Hematopoietic multipotent progenitor cell treated with erythropoietin and hydrocortisone succinate and interleukin-3 and kit ligand, for 4 days (in vitro differentiated cells): ENCODE data around the gene BOD1L1.

Experiments
- DNase-seq: peaks from one replicate; pipeline ENCODE4 v3.0.0-alpha.2; 2015

BOD1L1 gene

DNA sequence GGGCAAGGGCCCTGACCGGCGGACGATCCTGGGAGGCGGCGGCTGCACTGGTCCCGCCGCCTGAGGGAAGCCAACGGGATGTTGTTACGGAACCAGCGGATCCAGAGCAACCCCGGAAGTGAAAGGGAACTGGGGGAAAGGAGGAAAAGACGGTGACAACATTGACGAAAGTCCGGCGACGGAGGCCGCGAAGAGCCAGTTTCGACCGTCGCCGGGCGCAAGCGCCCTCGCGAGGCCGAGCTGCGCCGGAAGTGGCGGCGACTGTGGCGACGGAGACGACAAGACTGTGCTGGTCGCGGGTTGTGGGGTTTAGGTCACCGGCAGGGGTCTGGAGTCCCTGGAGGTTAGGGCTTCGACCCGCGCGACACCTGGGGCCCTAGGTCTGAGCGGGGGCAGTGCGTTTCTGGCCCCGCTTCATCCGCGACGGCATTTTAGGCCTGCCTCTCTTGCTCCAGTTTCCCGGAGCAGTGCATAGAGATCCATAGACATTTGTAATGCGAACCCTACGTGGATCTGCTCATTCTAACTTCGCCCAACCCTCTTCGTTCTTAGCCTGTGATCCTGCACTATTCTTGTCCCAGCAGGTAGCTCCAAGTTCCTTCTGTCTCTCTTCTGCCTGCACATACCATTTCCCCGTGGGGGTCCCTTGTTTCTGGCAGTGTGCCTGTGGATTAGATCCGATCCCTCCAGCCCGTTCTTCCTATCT lies at the start of gene BOD1L1:
Gene BOD1L1, minus strand, starts transcription at position 120 of the 706 bp plus-strand sequence. CDS start 138 bp downstream, outside the sequence.
- DNase-seq = peak; percentile 96

DNA sequence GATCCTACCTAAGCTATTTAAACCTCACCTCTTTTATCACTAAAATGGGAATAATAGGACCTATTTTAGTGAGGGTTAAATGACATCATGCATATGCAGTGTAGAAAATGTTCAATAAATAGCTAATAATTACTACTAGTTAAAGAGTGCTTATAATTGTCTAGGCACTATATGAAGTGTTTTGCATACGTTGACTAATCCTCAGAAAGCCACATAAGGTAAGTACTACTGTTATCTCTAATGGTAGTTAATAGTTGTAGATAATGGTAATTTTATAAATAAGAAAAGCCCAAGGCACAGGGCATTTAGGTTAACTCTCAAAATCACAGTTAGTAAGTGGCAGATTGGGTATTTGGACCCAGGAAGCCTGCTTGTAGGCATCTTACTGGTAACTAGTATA lies 47.4 kb upstream of the BOD1L1 start:
- no peak for DNase-seq

DNA sequence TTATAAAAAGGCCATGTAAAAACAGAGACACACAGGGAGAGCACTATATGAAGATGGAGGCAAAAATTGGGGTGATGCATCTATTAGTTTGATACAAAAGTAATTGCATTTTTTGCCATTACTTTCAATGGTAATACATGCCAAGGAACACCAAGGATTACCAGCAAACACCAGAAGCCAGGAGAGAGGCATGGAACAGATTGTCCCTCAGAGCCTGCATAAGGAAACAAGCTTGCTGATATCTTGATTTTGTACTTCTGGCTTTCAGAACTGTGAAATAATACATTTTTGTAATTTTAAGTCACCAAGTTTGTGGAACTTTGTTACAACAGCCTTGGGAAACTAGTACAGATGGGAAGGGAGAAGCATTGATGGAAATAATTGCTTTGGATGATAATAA lies 45.6 kb upstream of the BOD1L1 start:
- DNase-seq = no peak

DNA sequence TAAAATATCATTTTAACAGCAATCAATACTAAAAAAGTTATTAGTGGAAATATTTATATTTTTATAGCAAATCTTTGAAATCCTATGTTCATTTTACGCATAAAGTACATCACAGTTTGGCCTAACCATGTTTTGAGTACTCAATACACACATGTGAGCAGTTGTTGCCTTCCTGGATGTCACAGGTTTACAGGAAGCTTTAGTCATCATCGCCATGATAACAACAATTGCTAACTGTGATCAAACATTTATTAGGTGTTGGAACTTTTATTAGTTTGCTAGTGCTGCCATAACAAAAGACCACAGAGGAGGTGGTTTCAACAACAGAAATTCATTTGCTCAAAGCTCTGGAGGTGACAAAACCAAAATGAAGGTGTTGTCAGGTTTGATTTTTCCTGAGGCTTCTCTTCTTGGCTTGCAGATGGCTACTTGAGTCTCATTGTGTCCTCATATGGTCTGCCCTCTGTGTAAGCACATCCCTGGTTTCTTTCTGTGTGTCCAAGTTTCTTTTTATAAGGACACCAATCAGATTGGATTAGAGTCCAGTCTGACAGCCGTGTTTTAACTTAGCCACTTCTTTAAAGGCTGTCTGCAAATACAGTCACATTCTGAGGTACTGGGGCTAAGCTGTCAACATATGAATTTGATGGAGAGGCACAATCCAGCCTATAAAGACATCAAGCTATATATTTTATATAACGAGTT lies 43.1 kb upstream of the BOD1L1 start:
- DNase-seq = no peak

DNA sequence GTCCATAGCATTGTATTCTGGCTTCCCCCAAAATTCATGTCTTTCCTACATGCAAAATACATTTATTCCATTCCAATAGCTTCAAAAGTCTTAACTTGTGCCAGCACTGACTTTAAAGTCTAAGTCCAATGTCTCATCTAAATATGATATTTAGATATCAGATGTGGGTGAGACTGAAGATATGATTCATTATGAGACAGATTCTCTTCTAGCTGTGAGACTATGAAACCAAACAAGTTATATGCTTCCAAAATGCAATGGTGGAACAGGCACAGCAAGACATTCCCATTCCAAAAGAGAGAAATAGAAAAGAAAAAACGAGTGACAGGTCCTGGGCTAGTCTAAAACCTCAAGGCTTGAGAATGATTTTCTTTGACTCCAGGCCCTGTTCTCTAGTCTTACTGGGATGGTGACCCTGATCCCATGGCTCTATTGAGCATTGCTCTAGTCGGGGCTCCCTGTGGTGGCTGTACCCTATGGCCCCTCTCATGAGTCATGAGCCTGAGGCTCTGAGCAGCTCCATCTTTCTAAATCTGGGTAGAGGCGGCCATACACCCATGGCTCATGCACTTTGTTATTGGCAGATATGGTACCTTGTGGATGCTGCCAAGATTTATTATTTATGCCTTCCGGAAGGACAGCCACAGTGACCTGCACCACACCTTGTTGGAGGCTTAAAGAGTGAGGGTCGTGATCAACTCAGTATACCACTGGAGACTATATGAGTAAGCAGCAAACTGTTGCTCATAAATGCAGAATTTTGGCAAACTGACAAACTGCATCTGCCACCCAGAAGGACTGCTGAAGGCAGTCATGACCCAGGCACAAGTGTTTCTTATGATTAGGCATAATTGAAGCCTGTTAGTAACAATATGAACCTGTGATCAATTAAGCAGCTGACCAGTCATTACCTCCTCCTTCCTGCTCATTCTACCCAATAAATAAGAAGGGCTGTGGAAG lies 38.5 kb upstream of the BOD1L1 start:
- DNase-seq = no peak

DNA sequence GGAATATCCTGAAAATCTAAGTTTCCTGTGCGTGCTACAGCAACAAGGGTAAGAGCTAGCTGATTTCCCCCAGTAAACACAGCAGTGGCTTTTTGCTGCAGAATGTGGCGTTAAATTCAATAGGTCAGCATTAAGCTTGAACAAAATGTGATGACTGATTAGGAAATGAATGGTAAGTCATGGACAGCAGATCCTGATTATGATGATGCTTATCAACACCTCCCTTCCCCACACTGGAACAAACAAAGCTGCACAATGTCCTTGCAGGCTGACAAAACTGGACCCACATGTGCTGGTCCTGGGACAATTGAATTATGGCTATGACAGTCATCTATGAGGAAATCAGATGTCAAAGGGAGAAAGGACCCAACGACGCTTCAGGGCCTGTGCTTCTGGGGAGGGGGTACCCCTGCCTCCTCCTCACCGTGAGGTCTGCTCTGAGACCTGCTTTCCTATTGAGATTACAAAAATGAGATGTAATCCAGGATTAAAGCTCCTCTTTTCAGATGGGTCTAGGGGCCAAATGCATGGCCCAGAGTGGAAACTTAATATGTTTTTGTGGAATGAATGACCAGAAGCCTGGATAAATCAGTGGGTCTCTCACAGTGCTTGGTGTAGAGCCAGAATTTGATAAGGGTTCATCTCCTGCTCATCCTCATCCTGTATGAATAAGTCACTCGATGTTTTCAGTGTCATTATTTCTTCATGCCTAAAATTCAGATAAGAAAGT lies 32.0 kb upstream of the BOD1L1 start:
- DNase-seq = no peak

DNA sequence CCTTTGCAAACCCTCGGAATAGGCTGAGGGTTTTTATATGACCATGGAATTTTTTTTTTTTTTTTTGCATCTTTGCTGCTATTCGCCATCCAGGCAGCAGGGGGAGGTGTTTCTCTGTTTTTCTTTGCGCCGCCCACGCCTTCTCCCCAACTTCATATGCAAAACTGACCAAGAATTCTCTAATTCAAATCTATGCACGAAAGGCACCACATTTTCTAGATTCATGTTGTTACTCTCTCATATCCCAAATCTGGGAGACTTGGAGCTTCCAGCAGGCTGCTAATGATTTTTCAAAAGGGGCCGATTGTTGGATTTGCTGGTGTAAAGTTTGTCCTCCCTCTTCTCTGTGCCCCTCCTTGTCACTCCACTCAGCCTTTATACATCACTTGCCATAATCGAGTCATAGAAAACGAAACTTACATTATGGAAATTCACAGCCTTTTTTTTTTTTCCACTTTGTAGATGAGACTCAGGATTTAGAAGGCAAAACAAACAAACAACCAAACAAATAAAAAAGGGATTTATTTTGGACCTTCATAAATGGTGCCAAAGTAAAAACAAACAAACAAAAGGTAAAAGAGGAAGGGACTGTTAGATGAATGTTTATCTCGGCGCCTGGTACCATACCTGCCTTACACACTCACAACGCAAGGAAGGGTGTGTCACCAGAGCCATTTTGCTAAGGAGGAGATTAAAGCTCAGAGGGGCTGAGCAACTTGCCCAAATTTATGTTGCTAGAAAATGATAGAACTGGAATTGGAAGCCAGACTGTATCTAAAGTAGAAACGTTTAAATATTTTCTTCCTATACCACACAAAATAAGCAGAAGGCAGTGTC lies 29.3 kb upstream of the BOD1L1 start:
- DNase-seq = peak; percentile 81

DNA sequence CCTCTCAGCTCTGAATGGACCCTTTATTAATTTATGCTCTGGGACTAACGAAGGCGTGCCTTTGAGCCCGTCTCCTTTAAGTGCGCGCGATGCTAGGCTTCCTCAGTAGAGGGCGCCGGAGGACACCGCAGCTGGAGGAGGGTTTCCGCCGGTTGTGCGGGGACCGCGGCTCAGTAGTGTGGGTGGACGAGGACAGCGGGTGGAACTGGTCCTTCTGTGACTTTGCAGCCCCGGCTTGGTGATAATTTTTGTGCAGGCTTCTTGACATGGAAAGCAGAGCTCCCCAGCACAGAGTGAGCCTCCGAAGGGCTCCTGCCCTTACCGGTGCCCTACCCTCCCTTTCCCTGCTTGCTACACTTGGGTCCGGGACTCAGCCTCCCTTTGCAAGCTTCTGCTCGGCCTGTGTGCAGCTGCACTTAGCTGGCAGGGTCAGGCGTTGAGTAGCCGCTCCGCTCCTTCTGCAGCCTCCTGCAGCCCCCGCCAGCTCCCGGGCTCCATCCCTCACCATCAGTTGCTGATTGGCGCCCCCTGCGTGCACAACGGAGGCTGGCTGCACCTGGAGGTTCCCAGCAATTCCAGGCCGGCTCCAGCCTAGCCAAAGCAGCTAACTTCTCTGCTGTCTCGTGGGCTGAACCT lies 26.8 kb upstream of the BOD1L1 start:
- DNase-seq = peak; percentile 89

DNA sequence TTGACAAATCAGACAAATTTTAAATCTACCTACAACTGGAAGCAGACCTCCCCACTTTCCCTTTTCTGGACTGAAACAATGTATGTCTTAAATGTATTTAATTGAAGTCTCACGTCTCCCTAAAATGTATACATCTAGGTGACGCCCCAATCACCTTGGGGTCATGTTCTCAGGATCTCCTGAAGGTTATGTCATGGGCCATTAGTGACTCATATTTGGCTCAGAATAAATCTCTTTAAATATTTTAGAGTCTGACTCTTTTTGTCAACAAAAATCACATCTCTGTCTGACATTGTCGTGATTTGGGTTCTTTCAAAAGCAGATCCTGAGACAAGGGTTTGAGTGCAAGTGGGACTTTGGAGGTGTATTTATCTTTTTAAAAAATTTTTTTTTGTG lies 26.2 kb upstream of the BOD1L1 start:
- no peak for DNase-seq

DNA sequence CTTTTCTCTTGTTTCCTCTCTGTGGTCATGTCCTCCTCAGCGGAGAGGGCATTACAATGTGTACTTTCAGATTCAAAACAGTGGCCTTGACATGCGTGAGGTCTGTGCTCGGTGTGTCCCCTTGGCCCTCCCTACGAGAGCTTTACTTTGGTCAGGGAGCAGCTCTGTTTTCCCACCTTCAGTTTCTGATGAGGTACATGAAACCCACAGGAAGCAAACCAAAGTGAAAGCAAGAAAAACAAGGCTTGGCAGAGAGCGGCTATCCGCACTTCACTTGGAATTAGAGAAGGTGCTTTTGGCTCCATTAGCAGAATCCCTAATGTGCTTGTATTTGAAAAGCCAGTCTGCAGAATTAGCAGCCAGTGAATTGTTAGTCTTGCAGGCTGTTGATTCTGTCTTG lies 19.5 kb upstream of the BOD1L1 start:
- DNase-seq = no peak

DNA sequence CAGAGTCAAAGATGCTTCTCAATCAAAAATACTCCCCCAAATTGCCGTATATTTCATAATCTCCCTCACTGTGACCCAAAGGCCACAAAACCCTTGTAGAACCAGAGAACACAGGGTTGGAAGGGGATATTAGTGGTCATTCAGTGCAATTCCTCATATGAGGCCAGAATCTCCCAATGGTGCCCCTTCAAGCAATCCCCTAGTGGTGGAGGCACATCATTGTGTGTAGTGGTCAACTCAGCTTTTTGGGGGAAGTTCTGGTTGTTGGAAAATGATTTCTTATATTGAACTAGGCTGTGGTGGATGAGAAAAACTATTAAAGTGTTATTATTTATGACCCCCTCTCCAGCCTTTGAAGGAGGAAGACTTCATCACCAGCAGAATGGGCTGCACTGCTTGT lies 17.6 kb upstream of the BOD1L1 start:
- no peak for DNase-seq

DNA sequence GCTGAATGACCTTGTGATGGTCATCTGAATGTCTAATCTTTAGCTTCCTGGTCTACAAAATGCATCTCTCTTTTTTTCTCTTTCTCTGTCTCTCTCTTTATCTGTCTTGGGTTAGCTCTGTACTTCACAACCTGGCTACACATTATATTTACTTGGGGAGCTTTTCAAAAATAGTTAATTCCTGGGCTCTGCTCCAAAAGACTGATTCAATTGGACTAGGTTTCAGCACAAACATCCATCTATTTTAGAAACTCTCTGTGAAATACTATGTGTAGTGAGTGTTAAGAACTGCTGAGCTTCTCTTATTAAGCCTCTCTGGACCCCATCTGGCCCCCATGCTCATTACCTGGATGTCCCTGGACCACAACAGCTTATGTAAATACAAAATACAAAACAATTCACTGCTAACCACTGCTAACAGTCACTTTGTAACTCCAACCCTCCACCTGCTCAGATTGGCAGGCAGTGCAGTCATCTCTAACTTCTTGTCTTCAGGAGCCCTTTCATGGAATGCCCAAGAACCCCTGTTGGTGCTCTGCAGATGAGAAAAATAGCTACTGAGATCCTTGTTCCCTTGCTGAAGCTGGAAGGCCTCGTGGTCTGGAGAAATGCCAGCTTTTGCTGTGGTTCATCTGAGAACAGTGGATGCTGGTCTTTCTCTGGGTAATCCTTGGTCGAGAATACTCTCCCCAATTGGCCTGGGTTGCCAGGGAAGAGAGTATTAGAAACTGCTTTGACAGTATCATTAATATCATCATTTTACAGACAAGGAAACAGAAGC lies 14.8 kb upstream of the BOD1L1 start:
- peak; percentile 23 for DNase-seq

DNA sequence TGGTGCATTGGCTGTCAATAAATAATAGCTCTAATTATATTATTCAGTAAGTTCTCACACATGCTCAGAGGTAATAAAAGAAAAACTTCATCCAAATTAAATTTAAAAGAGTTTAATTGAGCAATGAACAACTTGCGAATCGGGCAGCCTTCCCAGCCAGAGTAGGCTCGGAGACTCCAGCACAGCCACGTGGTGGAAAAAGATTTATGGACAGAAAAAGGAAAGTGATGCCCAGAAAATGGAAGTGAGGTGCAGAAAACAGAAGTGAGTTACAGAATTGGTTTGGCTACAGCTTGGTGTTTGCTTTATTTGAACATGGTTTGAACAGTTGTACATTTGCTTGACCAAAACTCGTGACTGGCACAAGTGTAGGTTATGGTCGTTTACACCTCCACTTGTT lies 13.6 kb upstream of the BOD1L1 start:
- DNase-seq = no peak

DNA sequence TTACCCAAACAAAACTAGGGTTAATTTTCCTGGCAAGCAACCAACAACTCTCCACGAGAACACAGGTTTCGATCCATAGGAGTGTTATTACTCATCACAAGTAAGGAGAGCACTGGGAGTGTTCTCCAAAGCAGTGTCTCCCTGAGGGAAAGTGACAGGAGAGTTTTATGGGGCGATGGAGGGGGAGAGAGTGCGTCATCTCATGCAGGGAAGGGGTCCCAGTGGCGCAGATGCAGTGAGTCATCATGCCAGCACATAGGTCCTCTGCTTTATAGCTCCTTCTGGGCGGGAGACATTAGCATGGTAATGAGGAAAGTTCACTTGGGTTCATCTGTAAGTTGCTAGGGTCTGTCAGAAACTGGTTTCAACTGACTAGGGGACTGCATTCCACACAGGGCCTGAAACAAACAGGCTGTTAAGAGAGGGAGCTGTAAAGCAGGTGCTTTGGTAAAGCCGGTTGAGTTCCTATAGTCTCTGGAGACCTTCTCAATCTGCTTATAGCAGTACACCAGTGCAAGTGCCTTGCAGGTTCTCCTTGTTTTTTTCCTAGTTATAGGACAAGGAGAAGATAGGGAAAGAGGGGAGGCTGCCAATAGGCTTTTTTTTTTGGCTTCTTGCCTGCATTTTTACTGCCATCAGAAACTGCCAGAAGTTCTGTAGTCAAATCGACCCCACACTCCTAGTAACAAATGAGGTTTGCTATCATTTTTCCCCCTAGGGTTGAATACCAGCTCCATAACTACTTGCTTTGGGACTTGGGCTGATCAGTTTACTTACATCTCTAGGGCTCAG lies 12.8 kb upstream of the BOD1L1 start:
- no peak for DNase-seq

DNA sequence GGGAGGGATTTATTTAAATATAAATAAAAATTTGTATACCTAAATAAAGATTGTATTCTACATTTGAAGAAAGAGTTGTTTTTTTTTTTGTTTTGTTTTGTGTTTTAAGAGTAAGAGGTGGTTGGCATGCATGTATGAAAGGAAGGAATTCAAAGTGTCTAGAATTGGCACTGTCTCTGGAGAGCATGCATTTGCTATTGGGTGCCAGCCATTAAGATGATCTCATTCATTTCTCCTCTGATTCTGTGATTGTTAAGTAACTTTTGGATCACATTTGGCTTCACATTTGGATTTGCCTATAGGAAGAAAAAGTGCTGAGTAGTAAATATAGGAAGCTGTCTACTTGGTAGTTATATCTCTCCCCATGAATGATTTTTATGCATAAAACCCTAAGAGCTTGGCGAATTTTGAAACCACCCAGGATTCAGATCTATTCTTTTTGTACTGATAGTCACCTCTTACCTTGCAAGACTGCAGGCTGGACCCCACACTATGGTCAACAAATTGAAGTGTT lies 7.8 kb upstream of the BOD1L1 start:
- no peak for DNase-seq

DNA sequence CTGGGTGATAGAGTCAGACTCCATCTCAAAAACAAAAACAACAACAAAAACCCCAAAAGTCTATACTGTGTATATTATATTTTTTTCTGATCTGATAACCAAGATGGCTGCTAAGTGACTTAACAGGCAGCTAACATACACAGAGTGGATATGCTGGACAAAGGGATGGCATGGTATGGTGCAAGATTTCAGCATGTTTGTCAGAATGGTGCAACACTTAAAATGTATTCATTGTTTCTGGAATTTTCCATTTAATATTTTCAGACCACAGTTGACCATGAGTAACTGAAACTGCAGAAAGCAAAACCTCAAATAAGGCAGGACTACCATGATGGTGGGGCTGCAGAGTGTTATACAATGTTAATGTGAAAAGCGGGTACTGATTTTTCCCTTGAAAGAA lies 6.1 kb upstream of the BOD1L1 start:
- DNase-seq = no peak

DNA sequence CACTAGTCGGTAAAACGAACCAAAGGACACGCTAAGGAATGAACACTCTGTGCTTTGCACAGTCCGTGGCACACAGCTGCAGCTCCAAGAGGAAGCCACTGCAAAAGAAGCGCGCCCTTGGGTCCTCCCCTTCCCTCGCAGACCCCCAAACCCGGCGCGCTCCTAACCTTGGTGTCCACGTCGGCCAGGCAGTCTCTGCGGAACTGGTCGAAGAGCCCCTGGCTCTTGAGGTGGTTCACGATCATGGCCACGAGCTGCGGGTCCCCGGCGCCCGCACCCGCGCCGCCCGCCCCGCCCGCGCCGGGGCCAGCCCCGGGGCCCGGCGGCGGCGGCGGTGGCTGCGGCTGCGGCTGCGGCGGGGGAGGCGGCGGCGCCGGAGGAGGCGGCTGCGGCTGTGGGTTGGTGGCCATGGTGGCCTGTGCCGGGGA lies 333 bp downstream of the BOD1L1 start:
- DNase-seq = peak; percentile 72

DNA sequence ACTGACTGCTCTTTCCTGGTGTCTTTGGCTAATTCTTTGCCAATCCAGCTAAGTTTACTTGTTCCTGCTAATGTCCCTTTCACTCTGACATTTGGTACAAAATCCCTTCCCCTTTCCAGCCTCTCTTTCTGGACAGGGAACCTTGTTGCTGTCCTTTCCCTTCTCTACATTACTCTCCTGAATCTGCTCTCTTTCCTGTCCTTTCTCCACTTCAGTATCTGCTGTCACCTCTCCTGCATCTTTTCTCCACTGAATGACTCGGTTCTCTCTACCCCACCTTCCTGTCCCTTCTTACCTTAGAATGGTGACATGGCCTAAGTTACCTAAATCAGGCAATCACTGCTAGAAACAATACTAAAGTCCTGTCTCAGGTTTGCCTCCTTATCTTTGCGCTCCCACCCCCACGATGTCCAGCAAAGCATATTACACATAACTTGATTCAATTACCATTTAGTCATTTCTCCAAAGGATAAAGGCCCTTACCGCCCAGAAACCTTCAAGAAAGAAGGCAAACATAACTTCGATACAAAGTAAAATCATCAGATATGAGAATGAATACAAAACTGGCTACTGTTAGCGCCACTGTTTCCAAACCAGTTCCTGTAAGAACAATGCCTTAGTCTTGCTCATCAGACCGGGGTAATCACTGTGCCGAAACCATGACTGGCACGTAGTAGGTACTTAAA lies 890 bp downstream of the BOD1L1 start:
- DNase-seq = no peak
